ENCODE measurements around the gene PABPN1L. TPM values are rescaled to one million over a fixed set of nuclear protein-coding genes. Genes with fewer than 3 reads are reported as not detected.
A peak's percentile ranks its signal among the peaks of the same experiment; 100 is the strongest.

Gene PABPN1L
- total and polyA plus RNA-seq, 4 experiments from 2014 or later: not detected

- Mint-ChIP-seq H3K4me1 (peaks cover 0 to 2% (median 0%) of the 10 kb centered on the region in 4 donors), H3K9me3 (no peaks in the 10 kb centered on the region), H3K27ac (no peak overlapping the region), H3K27me3 (peaks cover 2 to 6% of the 10 kb centered on the region in 2 donors), H3K36me3 (no peaks in the 10 kb centered on the region), H3K4me3 (no peak overlapping the region)
- no peak for DNase-seq
- no peak overlapping the region for H3K4me3 ChIP-seq (ENCODE audit: low read length in 2 of 2)
- ChIA-PET POLR2A (ENCODE audit: partially characterized antibody) (no interaction called here), CTCF (ENCODE audit: partially characterized antibody) (no interaction called here)
- H3K36me3 ChIP-seq (ENCODE audit: insufficient read depth, low read length): no peaks in the 10 kb centered on the region
- H3K4me1 ChIP-seq (ENCODE audit: insufficient read depth, low read length): no peaks in the 10 kb centered on the region
- no peak overlapping the region for H3K27ac ChIP-seq (ENCODE audit: low read depth, low read length)
- no peaks in the 10 kb centered on the region for H3K27me3 ChIP-seq (ENCODE audit: insufficient read depth, low read length)
- intact Hi-C loops (cut with micrococcal nuclease): no loop called here
- H3K9me3 ChIP-seq (ENCODE audit: control insufficient read depth in 1 of 2, low read length in 2 of 2): no peaks in the 10 kb centered on the region
These were observed 44.9 kb upstream of the PABPN1L start for GRCh38 chr16:88911136-88911945.

- no peak for DNase-seq
- CTCF ChIA-PET (ENCODE audit: partially characterized antibody): no interaction called here
- peaks cover 0 to 2% (median 0%) of the 10 kb centered on the region in 4 donors for H3K4me1 Mint-ChIP-seq
- H3K27ac Mint-ChIP-seq: peak overlapping the region in 2 of 7 donors; percentile 54 to 77
- H3K36me3 Mint-ChIP-seq: no peaks in the 10 kb centered on the region
- Histone ChIP-seq H3K9me3 (ENCODE audit: control insufficient read depth in 1 of 2, low read length in 2 of 2) (no peaks in the 10 kb centered on the region), H3K4me1 (ENCODE audit: insufficient read depth, low read length) (no peaks in the 10 kb centered on the region), H3K27me3 (ENCODE audit: insufficient read depth, low read length) (no peaks in the 10 kb centered on the region), H3K4me3 (ENCODE audit: low read length in 2 of 2) (no peak overlapping the region), H3K27ac (ENCODE audit: low read depth, low read length) (no peak overlapping the region), H3K36me3 (ENCODE audit: insufficient read depth, low read length) (no peaks in the 10 kb centered on the region)
- no peak overlapping the region for H3K4me3 Mint-ChIP-seq
- POLR2A ChIA-PET (ENCODE audit: partially characterized antibody): no interaction called here
- peaks cover 2% of the 10 kb centered on the region in 2 donors for H3K27me3 Mint-ChIP-seq
- intact Hi-C loops (cut with micrococcal nuclease): no loop called here
- no peaks in the 10 kb centered on the region for H3K9me3 Mint-ChIP-seq
These were observed 44.0 kb upstream of the PABPN1L start for GRCh38 chr16:88910284-88911135.

- Mint-ChIP-seq H3K4me1 (peaks cover 0 to 2% (median 0%) of the 10 kb centered on the region in 4 donors), H3K9me3 (no peaks in the 10 kb centered on the region), H3K27ac (no peak overlapping the region), H3K36me3 (no peaks in the 10 kb centered on the region), H3K27me3 (peaks cover 2% of the 10 kb centered on the region in 2 donors), H3K4me3 (no peak overlapping the region)
- intact Hi-C loops (cut with micrococcal nuclease): no loop called here
- Histone ChIP-seq H3K27me3 (ENCODE audit: insufficient read depth, low read length) (no peaks in the 10 kb centered on the region), H3K9me3 (ENCODE audit: control insufficient read depth in 1 of 2, low read length in 2 of 2) (no peaks in the 10 kb centered on the region), H3K27ac (ENCODE audit: low read depth, low read length) (no peak overlapping the region), H3K4me1 (ENCODE audit: insufficient read depth, low read length) (no peaks in the 10 kb centered on the region), H3K36me3 (ENCODE audit: insufficient read depth, low read length) (no peaks in the 10 kb centered on the region), H3K4me3 (ENCODE audit: low read length in 2 of 2) (no peak overlapping the region)
- CTCF ChIA-PET (ENCODE audit: partially characterized antibody): no interaction called here
- POLR2A ChIA-PET (ENCODE audit: partially characterized antibody): no interaction called here
- DNase-seq: no peak
These were observed 43.2 kb upstream of the PABPN1L start for GRCh38 chr16:88909431-88910210.

- H3K27ac Mint-ChIP-seq: no peak overlapping the region
- CTCF ChIA-PET (ENCODE audit: partially characterized antibody): no interaction called here
- POLR2A ChIA-PET (ENCODE audit: partially characterized antibody): no interaction called here
- Histone ChIP-seq H3K36me3 (ENCODE audit: insufficient read depth, low read length) (no peaks in the 10 kb centered on the region), H3K9me3 (ENCODE audit: control insufficient read depth in 1 of 2, low read length in 2 of 2) (no peaks in the 10 kb centered on the region), H3K27ac (ENCODE audit: low read depth, low read length) (no peak overlapping the region), H3K4me1 (ENCODE audit: insufficient read depth, low read length) (no peaks in the 10 kb centered on the region), H3K4me3 (ENCODE audit: low read length in 2 of 2) (no peak overlapping the region), H3K27me3 (ENCODE audit: insufficient read depth, low read length) (no peaks in the 10 kb centered on the region)
- H3K4me3 Mint-ChIP-seq: no peak overlapping the region
- DNase-seq: no peak
- no peaks in the 10 kb centered on the region for H3K4me1 Mint-ChIP-seq
- H3K27me3 Mint-ChIP-seq: peaks cover 2% of the 10 kb centered on the region in 2 donors
- H3K36me3 Mint-ChIP-seq: no peaks in the 10 kb centered on the region
- intact Hi-C loops (cut with micrococcal nuclease): no loop called here
- no peaks in the 10 kb centered on the region for H3K9me3 Mint-ChIP-seq
These were observed 41.8 kb upstream of the PABPN1L start for GRCh38 chr16:88908307-88908706.

GRCh38 chr16:88907768-88908167 is 41.3 kb upstream of the PABPN1L start:
- no peaks in the 10 kb centered on the region for H3K9me3 Mint-ChIP-seq
- POLR2A ChIA-PET (ENCODE audit: partially characterized antibody): no interaction called here
- intact Hi-C loops (cut with micrococcal nuclease): no loop called here

GRCh38 chr16:88906535-88907105 is 40.2 kb upstream of the PABPN1L start:
- intact Hi-C loops (cut with micrococcal nuclease): no loop called here

More at GRCh38 chr16:88907768-88908167, 41.3 kb upstream of the PABPN1L start:
- Mint-ChIP-seq H3K4me1 (no peaks in the 10 kb centered on the region), H3K4me3 (no peak overlapping the region), H3K27me3 (peaks cover 2% of the 10 kb centered on the region in 2 donors), H3K36me3 (no peaks in the 10 kb centered on the region), H3K27ac (no peak overlapping the region)
- H3K4me3 ChIP-seq (ENCODE audit: low read length in 2 of 2): no peak overlapping the region
- no peaks in the 10 kb centered on the region for H3K4me1 ChIP-seq (ENCODE audit: insufficient read depth, low read length)
- H3K27me3 ChIP-seq (ENCODE audit: insufficient read depth, low read length): no peaks in the 10 kb centered on the region
- no peaks in the 10 kb centered on the region for H3K36me3 ChIP-seq (ENCODE audit: insufficient read depth, low read length)
- no peak overlapping the region for H3K27ac ChIP-seq (ENCODE audit: low read depth, low read length)
- H3K9me3 ChIP-seq (ENCODE audit: control insufficient read depth in 1 of 2, low read length in 2 of 2): no peaks in the 10 kb centered on the region
- CTCF ChIA-PET (ENCODE audit: partially characterized antibody): no interaction called here
- DNase-seq: no peak

GRCh38 chr16:88906020-88906419 is 39.6 kb upstream of the PABPN1L start:
- H3K4me1 ChIP-seq (ENCODE audit: insufficient read depth, low read length): no peaks in the 10 kb centered on the region
- H3K4me3 Mint-ChIP-seq: no peak overlapping the region
- intact Hi-C loops (cut with micrococcal nuclease): no loop called here
- H3K4me3 ChIP-seq (ENCODE audit: low read length in 2 of 2): no peak overlapping the region
- no peaks in the 10 kb centered on the region for H3K9me3 ChIP-seq (ENCODE audit: control insufficient read depth in 1 of 2, low read length in 2 of 2)
- H3K9me3 Mint-ChIP-seq: no peaks in the 10 kb centered on the region
- H3K27ac ChIP-seq (ENCODE audit: low read depth, low read length): no peak overlapping the region
- H3K36me3 ChIP-seq (ENCODE audit: insufficient read depth, low read length): no peaks in the 10 kb centered on the region
- CTCF ChIA-PET (ENCODE audit: partially characterized antibody): no interaction called here
- no peaks in the 10 kb centered on the region for H3K27me3 ChIP-seq (ENCODE audit: insufficient read depth, low read length)
- H3K4me1 Mint-ChIP-seq: no peaks in the 10 kb centered on the region
- H3K27me3 Mint-ChIP-seq: no peaks in the 10 kb centered on the region
- H3K27ac Mint-ChIP-seq: no peak overlapping the region
- H3K36me3 Mint-ChIP-seq: no peaks in the 10 kb centered on the region
- DNase-seq: no peak
- POLR2A ChIA-PET (ENCODE audit: partially characterized antibody): no interaction called here

More at GRCh38 chr16:88906535-88907105, 40.2 kb upstream of the PABPN1L start:
- POLR2A ChIA-PET (ENCODE audit: partially characterized antibody): no interaction called here
- H3K27ac ChIP-seq (ENCODE audit: low read depth, low read length): no peak overlapping the region
- Mint-ChIP-seq H3K4me1 (no peaks in the 10 kb centered on the region), H3K9me3 (no peaks in the 10 kb centered on the region), H3K4me3 (no peak overlapping the region), H3K27me3 (no peaks in the 10 kb centered on the region), H3K27ac (no peak overlapping the region), H3K36me3 (no peaks in the 10 kb centered on the region)
- H3K4me1 ChIP-seq (ENCODE audit: insufficient read depth, low read length): no peaks in the 10 kb centered on the region
- no peaks in the 10 kb centered on the region for H3K36me3 ChIP-seq (ENCODE audit: insufficient read depth, low read length)
- DNase-seq: no peak
- CTCF ChIA-PET (ENCODE audit: partially characterized antibody): no interaction called here
- H3K4me3 ChIP-seq (ENCODE audit: low read length in 2 of 2): no peak overlapping the region
- H3K27me3 ChIP-seq (ENCODE audit: insufficient read depth, low read length): no peaks in the 10 kb centered on the region
- H3K9me3 ChIP-seq (ENCODE audit: control insufficient read depth in 1 of 2, low read length in 2 of 2): no peaks in the 10 kb centered on the region

Data from CD4-positive, alpha-beta memory T cell (primary cell).